NCI-H2196 treated with DMSO at 0.1 percent for 48 hours (cell line): ENCODE results near the gene RIT2.

Experiments used
- DNase-seq: peaks from one replicate; lab custom pipeline; 2025; ENCODE audit not compliant: unreplicated experiment; lab: John Stamatoyannopoulos, UW

RIT2 gene

GRCh38 chr18:42936289-42936688, 179.2 kb downstream of the RIT2 start:
- no peak for DNase-seq

DNA sequence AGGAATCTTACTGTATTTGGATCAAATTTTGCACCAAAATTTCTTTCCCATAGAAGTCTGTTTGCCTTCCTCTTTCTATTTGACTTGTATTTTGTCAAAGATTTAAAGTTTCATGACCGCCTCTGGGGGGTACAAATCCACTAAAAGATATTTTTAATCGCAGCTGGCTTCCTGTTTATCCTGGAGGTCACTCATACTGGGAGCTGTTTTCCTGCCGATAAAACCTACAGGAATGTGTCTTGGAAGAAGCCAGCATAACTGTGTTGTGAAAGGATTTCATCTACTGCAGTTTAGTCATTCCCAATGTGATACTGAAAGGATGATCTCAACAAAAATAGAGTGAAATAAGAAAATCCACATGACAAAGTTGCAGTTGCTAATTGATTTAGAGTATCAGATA, 184.0 kb downstream of the RIT2 start:
- no peak for DNase-seq

DNA sequence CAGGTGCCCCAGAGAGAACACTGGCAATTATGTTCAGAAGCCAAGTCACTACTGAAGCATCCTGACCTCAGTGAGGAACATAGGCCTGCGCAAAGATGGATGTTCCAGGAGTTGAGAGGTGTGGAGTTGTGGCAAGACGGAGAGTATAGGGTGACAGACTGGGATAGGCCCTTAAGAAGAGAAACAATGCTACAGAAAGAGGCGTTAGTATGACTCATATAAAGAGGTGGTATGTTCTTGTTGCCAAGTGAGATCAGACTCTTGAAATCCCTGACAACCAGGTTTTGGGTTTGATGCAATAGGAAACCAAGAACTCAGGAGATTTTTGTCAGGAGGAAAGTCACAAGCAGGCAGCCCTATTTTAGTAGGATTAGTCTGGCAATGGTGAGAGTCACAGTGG, 185.6 kb downstream of the RIT2 start:
- peak; percentile 15 for DNase-seq

GRCh38 chr18:42929181-42929580, 186.3 kb downstream of the RIT2 start:
- DNase-seq: no peak

- DNase-seq: no peak
Measured at GRCh38 chr18:42925036-42925435, 190.4 kb downstream of the RIT2 start.

GRCh38 chr18:42922363-42922762, 193.1 kb downstream of the RIT2 start:
- no peak for DNase-seq

DNA sequence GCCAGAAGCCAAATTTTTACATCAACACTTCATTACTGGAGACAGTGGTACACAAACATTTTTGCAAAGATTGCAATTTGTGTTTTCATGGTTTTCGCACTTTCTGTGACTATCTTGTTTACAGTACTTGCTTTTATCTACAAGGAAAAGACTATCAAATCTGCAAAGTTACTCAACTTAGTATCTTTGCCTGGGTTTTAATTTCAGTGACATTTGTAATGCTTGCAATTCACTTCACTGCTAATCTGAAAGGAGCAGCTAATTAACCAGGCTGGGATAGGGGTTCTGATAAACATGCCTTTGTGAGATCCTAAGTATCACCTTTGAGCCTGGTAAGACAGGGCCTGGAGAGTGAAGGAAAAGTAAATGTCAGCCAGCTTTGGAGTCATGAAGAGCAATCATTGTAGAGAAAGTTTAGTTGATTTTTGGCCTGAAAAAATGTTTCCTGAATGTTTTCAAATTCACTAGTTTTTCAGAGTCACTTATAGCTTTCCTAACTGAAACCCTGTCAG, 194.2 kb downstream of the RIT2 start:
- no peak for DNase-seq

- DNase-seq: no peak
Measured at GRCh38 chr18:42920621-42921020, 194.9 kb downstream of the RIT2 start.

- peak; percentile 30 for DNase-seq
Measured at GRCh38 chr18:42915299-42915698, 200.2 kb downstream of the RIT2 start.

GRCh38 chr18:42914476-42914875, 201.0 kb downstream of the RIT2 start:
- DNase-seq: no peak

- no peak for DNase-seq
Measured at GRCh38 chr18:42909095-42909494, 206.4 kb downstream of the RIT2 start.

- no peak for DNase-seq
Measured at GRCh38 chr18:42906761-42907160, 208.7 kb downstream of the RIT2 start.

DNA sequence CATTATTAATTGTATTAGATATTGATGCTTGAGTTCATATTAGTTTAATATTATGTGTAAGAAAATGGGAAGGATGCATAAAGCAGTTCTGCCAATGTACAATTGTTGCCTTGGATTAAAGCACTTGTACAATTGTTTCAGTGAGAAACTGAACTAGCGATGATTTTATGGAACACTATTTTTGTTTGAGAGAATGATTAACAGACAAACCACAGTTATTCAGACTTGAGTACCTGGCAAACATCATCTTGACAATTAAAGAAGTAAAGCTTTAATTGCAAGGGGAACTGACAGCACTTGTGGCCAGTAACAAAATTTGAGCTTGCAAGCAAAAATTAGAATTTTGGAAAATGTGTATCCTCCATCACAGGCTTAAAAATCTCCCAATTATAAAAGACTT, 214.3 kb downstream of the RIT2 start:
- DNase-seq: no peak

- DNase-seq: no peak
Measured at GRCh38 chr18:42893977-42894376, 221.5 kb downstream of the RIT2 start.

GRCh38 chr18:42892181-42892580, 223.3 kb downstream of the RIT2 start:
- no peak for DNase-seq

GRCh38 chr18:42891705-42892104, 223.8 kb downstream of the RIT2 start:
- no peak for DNase-seq

DNA sequence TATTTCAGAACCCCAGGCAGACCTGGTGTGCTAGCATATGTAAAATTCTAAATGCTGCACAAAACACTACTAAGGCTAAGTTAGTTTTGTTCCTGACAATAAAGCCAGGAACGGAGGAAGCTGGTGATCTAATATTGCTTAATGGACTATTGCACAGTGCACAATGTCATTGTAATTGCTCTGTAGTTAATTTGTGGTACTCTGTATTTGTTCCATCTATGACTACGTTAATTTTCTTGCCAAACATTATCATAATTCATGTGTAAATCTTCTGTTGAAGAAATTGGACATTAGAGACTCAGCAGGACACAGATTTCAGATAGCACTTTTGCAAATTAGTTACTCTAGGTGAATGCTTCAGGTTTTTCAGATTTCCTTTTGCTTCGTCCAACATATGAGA, 232.3 kb downstream of the RIT2 start:
- no peak for DNase-seq

- DNase-seq: no peak
Measured at GRCh38 chr18:42882122-42882521, 233.4 kb downstream of the RIT2 start.

GRCh38 chr18:42872838-42873237, 242.6 kb downstream of the RIT2 start:
- no peak for DNase-seq

- DNase-seq: no peak
Measured at GRCh38 chr18:42864876-42865275, 250.6 kb downstream of the RIT2 start.

- no peak for DNase-seq
Measured at GRCh38 chr18:42861271-42861670, 254.2 kb downstream of the RIT2 start.

DNA sequence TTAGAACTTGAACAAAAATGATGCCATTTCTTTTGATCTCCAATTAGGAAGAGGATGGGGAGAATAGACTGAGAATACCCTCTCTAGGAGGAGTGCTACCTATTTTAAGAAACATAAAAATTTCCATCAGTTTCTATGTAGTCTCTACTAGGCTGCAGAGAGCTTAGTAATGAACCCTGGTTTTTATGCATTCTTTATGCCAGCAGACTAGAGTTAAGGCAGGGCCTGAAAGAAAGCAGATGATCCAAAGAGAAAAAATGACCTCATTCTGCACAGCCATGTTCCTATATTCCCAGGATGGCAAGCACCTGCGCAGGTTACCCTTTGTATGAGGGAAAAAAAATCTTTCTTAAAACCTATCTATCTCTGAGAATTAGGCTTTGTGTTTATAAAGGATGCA, 254.9 kb downstream of the RIT2 start:
- DNase-seq: no peak

- no peak for DNase-seq
Measured at GRCh38 chr18:42860011-42860410, 255.5 kb downstream of the RIT2 start.

- no peak for DNase-seq
Measured at GRCh38 chr18:42854558-42854957, 260.9 kb downstream of the RIT2 start.
